IMR-90 (cell line): ENCODE results near the gene ARHGEF16. TPM values are rescaled to one million over a fixed set of nuclear protein-coding genes. Genes with fewer than 3 reads are reported as not detected.

Experiments
- ATAC-seq: fragments of 200-7000 bp; cut with Tn5 transposase; 2 replicates; pipeline ENCODE4 v1.9.1; 2020; ENCODE audit warnings: low read depth, mild to moderate bottlenecking, moderate library complexity
- BruUV-seq: library from RNA; stranded (reverse); fragments of 400-500 nt; replicated peaks from 2 replicates; lab custom pipeline; 2021; lab: Mats Ljungman, UMichigan
- CTCF ChIA-PET: fragments of 300-600 bp; formaldehyde crosslinking; extraction: SDS; loops from one replicate; lab custom pipeline; 2021; ENCODE audit warnings: antibody characterized with exemption; lab: Yijun Ruan, JAX
- POLR2A ChIA-PET: fragments of 300-600 bp; sonication (Branson Sonifier 250); formaldehyde crosslinking; loops from one replicate; lab custom pipeline; 2022; ENCODE audit warnings: antibody characterized with exemption; ENCODE audit not compliant: unreplicated experiment; lab: Charles Lee
- DNase-seq: peaks from one replicate; pipeline ENCODE4 v3.0.0; 2013
- H2AFZ ChIP-seq: replicated peaks from 2 replicates; pipeline ENCODE3; 2013; ENCODE audit warnings: low read length, mild to moderate bottlenecking; ENCODE audit not compliant: poor library complexity
- H2AK5ac ChIP-seq: 2 replicates; pipeline ENCODE4 v1.6.1; 2013; ENCODE audit warnings: low read depth, low read length, inconsistent platforms
- H2AK9ac ChIP-seq: replicated peaks from 2 replicates; pipeline ENCODE3; 2013; ENCODE audit warnings: mild to moderate bottlenecking, low read depth, low read length, moderate library complexity; ENCODE audit not compliant: poor library complexity
- H2BK120ac ChIP-seq: 2 replicates; pipeline ENCODE4 v1.6.1; 2013; ENCODE audit warnings: low read depth, low read length, inconsistent platforms
- H2BK15ac ChIP-seq: 3 replicates; pipeline ENCODE4 v1.6.1; 2013; ENCODE audit warnings: low read depth, low read length, inconsistent platforms
- H2BK20ac ChIP-seq: 2 replicates; pipeline ENCODE4 v1.6.1; 2013; ENCODE audit warnings: low read depth, mild to moderate bottlenecking, inconsistent platforms, low read length, moderate library complexity
- H2BK5ac ChIP-seq: 2 replicates; pipeline ENCODE4 v1.6.1; 2013; ENCODE audit warnings: mild to moderate bottlenecking, low read depth, low read length, inconsistent platforms; ENCODE audit not compliant: poor library complexity, severe bottlenecking
- H3K14ac ChIP-seq: replicated peaks from 2 replicates; pipeline ENCODE4 v1.6.1; 2013; ENCODE audit warnings: low read depth, low read length, inconsistent platforms
- H3K18ac ChIP-seq: 2 replicates; pipeline ENCODE4 v1.6.1; 2013; ENCODE audit warnings: low read depth, low read length, control low read depth
- H3K23ac ChIP-seq: 2 replicates; pipeline ENCODE4 v1.6.1; 2013; ENCODE audit warnings: low read depth, low read length, inconsistent platforms
- H3K27ac ChIP-seq: 2 replicates; pipeline ENCODE4 v1.5.1; 2013; ENCODE audit warnings: mild to moderate bottlenecking, control low read depth, low read length; ENCODE audit not compliant: insufficient read depth
- H3K27me3 ChIP-seq: 2 replicates; pipeline ENCODE4 v1.6.1; 2013; ENCODE audit warnings: low read length; ENCODE audit not compliant: control insufficient read depth, insufficient read depth
- H3K36me3 ChIP-seq: 2 replicates; pipeline ENCODE4 v1.6.1; 2013; ENCODE audit warnings: low read length, mixed read lengths; ENCODE audit not compliant: control insufficient read depth, insufficient read depth
- H3K4ac ChIP-seq: 2 replicates; pipeline ENCODE4 v1.6.1; 2013; ENCODE audit warnings: low read depth, low read length, inconsistent platforms
- H3K4me1 ChIP-seq: 2 replicates; pipeline ENCODE4 v1.6.1; 2013; ENCODE audit warnings: low read length, mixed read lengths; ENCODE audit not compliant: control insufficient read depth, insufficient read depth
- H3K4me2 ChIP-seq: 2 replicates; pipeline ENCODE4 v1.6.1; 2013; ENCODE audit warnings: low read depth, mild to moderate bottlenecking, control low read depth, low read length, moderate library complexity
- H3K4me3 ChIP-seq: 2 replicates; pipeline ENCODE4 v1.5.1; 2013; ENCODE audit warnings: low read depth, mild to moderate bottlenecking, control low read depth, low read length, moderate library complexity; ENCODE audit not compliant: insufficient read depth
- H3K56ac ChIP-seq: 2 replicates; pipeline ENCODE4 v1.6.1; 2013; ENCODE audit warnings: low read length, inconsistent platforms; ENCODE audit not compliant: insufficient read depth; ENCODE audit errors: extremely low read depth
- H3K79me1 ChIP-seq, 2 experiments: 2 replicates each; pipeline ENCODE4 v1.6.1; 2013; ENCODE audit warnings: low read length in 2 of 2, inconsistent platforms in 1 of 2, low read depth in 1 of 2
- H3K9ac ChIP-seq: 2 replicates; pipeline ENCODE4 v1.6.1; 2013; ENCODE audit warnings: low read depth, low read length, control low read depth
- H3K9me1 ChIP-seq: 2 replicates; pipeline ENCODE4 v1.6.1; 2013; ENCODE audit warnings: low read length, inconsistent platforms; ENCODE audit not compliant: insufficient read depth
- H3K9me3 ChIP-seq: 2 replicates; pipeline ENCODE4 v1.6.1; 2013; ENCODE audit warnings: low read length; ENCODE audit not compliant: control insufficient read depth, insufficient read depth
- H4K20me1 ChIP-seq: 2 replicates; pipeline ENCODE4 v1.6.1; 2013; ENCODE audit warnings: low read length, inconsistent platforms; ENCODE audit not compliant: insufficient read depth
- H4K5ac ChIP-seq: 2 replicates; pipeline ENCODE4 v1.6.1; 2013; ENCODE audit warnings: mild to moderate bottlenecking, low read depth, low read length, control low read depth
- H4K8ac ChIP-seq, 2 experiments: 2 replicates each; pipeline ENCODE4 v1.6.1; 2013; ENCODE audit warnings: low read depth in 2 of 2, low read length in 2 of 2, control low read depth in 1 of 2, inconsistent platforms in 1 of 2
- H4K91ac ChIP-seq: 2 replicates; pipeline ENCODE4 v1.6.1; 2013; ENCODE audit warnings: low read depth, low read length, inconsistent platforms; ENCODE audit not compliant: insufficient read depth
- BHLHE40 ChIP-seq: fragments of 150-350 bp; IDR thresholded peaks from 2 replicates; pipeline ENCODE4 v1.6.1; 2016; ENCODE audit warnings: mild to moderate bottlenecking, low read depth, low read length
- CEBPB ChIP-seq: IDR thresholded peaks from 2 replicates; pipeline ENCODE4 v1.6.1; 2012; ENCODE audit warnings: low read depth, low read length, improper control_type of control experiment
- CHD1 ChIP-seq: IDR thresholded peaks from 2 replicates; pipeline ENCODE4 v1.6.1; 2012; ENCODE audit warnings: low read depth, low read length, improper control_type of control experiment
- FOS ChIP-seq: fragments of 150-350 bp; IDR thresholded peaks from 2 replicates; pipeline ENCODE4 v1.6.1; 2016; ENCODE audit warnings: low read depth, low read length
- MAFK ChIP-seq: IDR thresholded peaks from 2 replicates; pipeline ENCODE4 v1.6.1; 2012; ENCODE audit warnings: low read depth, low read length, improper control_type of control experiment
- MAZ ChIP-seq: IDR thresholded peaks from 2 replicates; pipeline ENCODE4 v1.6.1; 2012; ENCODE audit warnings: low read depth, mild to moderate bottlenecking, low read length, improper control_type of control experiment, moderate library complexity, borderline replicate concordance
- MXI1 ChIP-seq: IDR thresholded peaks from 2 replicates; pipeline ENCODE4 v1.6.1; 2012; ENCODE audit warnings: low read depth, mild to moderate bottlenecking, low read length, moderate library complexity, borderline replicate concordance
- NFE2L2 ChIP-seq: fragments of 150-350 bp; IDR thresholded peaks from 2 replicates; pipeline ENCODE4 v1.6.1; 2016; ENCODE audit warnings: low read depth, mild to moderate bottlenecking, low read length
- POLR2A ChIP-seq: IDR thresholded peaks from 2 replicates; pipeline ENCODE4 v1.6.1; 2012; ENCODE audit warnings: mild to moderate bottlenecking, low read depth, low read length
- RAD21 ChIP-seq: IDR thresholded peaks from 2 replicates; pipeline ENCODE4 v1.6.1; 2012; ENCODE audit warnings: low read length, improper control_type of control experiment
- RFX5 ChIP-seq: IDR thresholded peaks from 2 replicates; pipeline ENCODE4 v1.8.0; 2012; ENCODE audit warnings: low read depth, mild to moderate bottlenecking, low read length, moderate library complexity
- SMC3 ChIP-seq: fragments of 150-350 bp; IDR thresholded peaks from 2 replicates; pipeline ENCODE4 v1.6.1; 2016; ENCODE audit warnings: low read depth, mild to moderate bottlenecking, antibody characterized with exemption, low read length, moderate library complexity
- WGBS, 2 experiments: methylation state at CpG; one replicate each; pipeline versions ENCODE4 v1.1.5 to v1.1.7; 2013; ENCODE audit warnings: missing lambda C conversion rate in 2 of 2; ENCODE audit not compliant: insufficient read length in 1 of 2; ENCODE audit errors: extremely low coverage in 2 of 2; 5-methylcytosine and 5-hydroxymethylcytosine counted together
- dilution Hi-C: fragments of 300-500 bp; cut with HindIII; formaldehyde crosslinking; loops from one replicate; pipeline ENCODE4 v1.14.3; 2018; ENCODE audit warnings: low sequenced_read_pairs; ENCODE audit not compliant: unreplicated experiment
- in situ Hi-C: fragments of 300-500 bp; cut with MboI; formaldehyde crosslinking; loops from 3 replicates; pipeline ENCODE4 v1.14.3; 2019; ENCODE audit warnings: low sequenced_read_pairs, inconsistent platforms, mixed read lengths
- intact Hi-C: fragments of 100-400 bp; cut with micrococcal nuclease; formaldehyde crosslinking; loops from 2 replicates; pipeline ENCODE4 v1.10.0; 2022
- polyA plus RNA-seq, 3 experiments: library from polyadenylated mRNA; depleted of rRNA; stranded (reverse); fragments of >200 nt; gene quantifications; 2 replicates each; pipeline ENCODE4 v1.2.3, GENCODE V29; 2012; ENCODE audit warnings: low replicate concordance in 1 of 3
- total RNA-seq: library from RNA; depleted of rRNA; stranded (reverse); fragments of >200 nt; gene quantifications from 2 replicates; pipeline ENCODE4 v1.2.3, GENCODE V29; 2012
- TF ChIP-seq, protein P1 (sequence below): fragments of 150-350 bp; IDR thresholded peaks from 2 replicates; pipeline ENCODE4 v1.6.1; 2016; ENCODE audit warnings: low read depth, mild to moderate bottlenecking, low read length, moderate library complexity, borderline replicate concordance
- TF ChIP-seq, protein P2 (sequence below): conservative IDR thresholded peaks from 2 replicates; pipeline ENCODE4 v1.5.1; 2012; ENCODE audit warnings: mild to moderate bottlenecking, low read depth, low read length, improper control_type of control experiment
- TF ChIP-seq, protein P3 (sequence below): fragments of 150-350 bp; IDR thresholded peaks from 2 replicates; pipeline ENCODE4 v1.6.1; 2017; ENCODE audit warnings: mild to moderate bottlenecking, antibody characterized with exemption, low read length, low read depth

ARHGEF16 gene
- total and polyA plus RNA-seq, 2 of the 4 experiments (the other 2 are of a cell fraction), result 0.18 to 0.39 TPM

DNA sequence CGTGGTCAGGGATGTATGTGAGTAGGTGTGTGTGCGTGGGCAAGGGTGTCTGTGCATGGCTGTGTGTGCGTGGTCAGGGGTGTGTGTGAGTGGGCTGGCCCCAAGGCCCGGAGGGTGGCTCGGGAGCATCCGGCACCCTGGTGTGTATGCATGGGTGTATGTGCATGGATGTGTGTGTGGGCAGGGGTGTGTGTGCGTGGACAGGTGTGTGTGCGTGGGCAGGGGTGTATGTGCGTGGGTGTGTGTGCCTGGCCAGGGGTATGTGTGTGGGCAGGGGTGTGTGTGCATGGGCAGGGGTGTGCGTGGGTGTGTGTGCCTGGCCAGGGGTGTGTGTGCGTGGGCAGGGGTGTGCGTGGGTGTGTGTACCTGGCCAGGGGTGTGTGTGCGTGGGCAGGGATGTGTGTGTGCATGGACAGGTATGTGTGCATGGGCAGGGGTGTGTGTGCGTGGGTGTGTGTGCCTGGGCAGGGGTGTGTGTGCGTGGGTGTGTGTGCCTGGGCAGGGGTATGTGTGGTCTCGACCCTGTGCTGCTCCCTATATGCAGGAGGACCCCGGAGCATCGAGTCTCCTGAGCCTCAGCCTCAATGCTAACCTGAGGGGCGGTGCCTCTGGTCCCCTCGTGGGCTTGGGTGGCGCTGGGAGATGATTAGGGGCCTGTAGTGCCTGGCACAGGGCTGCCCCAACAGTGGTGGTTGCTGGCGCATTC lies 16.3 kb downstream of the ARHGEF16 start:
- in situ Hi-C loops, result no loop called here
- TF ChIP-seq NFE2L2, result no peak
- TF ChIP-seq SMC3, result no peak
- TF ChIP-seq MAFK, result no peak
- TF ChIP-seq POLR2A, result no peak
- TF ChIP-seq, protein P1, sequence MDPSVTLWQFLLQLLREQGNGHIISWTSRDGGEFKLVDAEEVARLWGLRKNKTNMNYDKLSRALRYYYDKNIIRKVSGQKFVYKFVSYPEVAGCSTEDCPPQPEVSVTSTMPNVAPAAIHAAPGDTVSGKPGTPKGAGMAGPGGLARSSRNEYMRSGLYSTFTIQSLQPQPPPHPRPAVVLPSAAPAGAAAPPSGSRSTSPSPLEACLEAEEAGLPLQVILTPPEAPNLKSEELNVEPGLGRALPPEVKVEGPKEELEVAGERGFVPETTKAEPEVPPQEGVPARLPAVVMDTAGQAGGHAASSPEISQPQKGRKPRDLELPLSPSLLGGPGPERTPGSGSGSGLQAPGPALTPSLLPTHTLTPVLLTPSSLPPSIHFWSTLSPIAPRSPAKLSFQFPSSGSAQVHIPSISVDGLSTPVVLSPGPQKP, result no peak
- TF ChIP-seq BHLHE40, result no peak
- TF ChIP-seq CHD1, result no peak
- TF ChIP-seq CEBPB, result no peak
- no peak for TF ChIP-seq MAZ
- TF ChIP-seq, protein P2, sequence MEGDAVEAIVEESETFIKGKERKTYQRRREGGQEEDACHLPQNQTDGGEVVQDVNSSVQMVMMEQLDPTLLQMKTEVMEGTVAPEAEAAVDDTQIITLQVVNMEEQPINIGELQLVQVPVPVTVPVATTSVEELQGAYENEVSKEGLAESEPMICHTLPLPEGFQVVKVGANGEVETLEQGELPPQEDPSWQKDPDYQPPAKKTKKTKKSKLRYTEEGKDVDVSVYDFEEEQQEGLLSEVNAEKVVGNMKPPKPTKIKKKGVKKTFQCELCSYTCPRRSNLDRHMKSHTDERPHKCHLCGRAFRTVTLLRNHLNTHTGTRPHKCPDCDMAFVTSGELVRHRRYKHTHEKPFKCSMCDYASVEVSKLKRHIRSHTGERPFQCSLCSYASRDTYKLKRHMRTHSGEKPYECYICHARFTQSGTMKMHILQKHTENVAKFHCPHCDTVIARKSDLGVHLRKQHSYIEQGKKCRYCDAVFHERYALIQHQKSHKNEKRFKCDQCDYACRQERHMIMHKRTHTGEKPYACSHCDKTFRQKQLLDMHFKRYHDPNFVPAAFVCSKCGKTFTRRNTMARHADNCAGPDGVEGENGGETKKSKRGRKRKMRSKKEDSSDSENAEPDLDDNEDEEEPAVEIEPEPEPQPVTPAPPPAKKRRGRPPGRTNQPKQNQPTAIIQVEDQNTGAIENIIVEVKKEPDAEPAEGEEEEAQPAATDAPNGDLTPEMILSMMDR, result no peak
- TF ChIP-seq FOS, result no peak
- TF ChIP-seq RAD21, result no peak
- no peak for TF ChIP-seq RFX5
- TF ChIP-seq, protein P3, sequence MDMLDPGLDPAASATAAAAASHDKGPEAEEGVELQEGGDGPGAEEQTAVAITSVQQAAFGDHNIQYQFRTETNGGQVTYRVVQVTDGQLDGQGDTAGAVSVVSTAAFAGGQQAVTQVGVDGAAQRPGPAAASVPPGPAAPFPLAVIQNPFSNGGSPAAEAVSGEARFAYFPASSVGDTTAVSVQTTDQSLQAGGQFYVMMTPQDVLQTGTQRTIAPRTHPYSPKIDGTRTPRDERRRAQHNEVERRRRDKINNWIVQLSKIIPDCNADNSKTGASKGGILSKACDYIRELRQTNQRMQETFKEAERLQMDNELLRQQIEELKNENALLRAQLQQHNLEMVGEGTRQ, result no peak
- TF ChIP-seq MXI1, result no peak

More for the DNA sequence above, 16.3 kb downstream of the ARHGEF16 start:
- Histone ChIP-seq H3K9me3 (no peaks in the 10 kb centered on the region), H2BK120ac (0 out of 2 replicates have a peak overlapping the region, but pooled peaks have one; percentile 1), H3K4me2 (no peak overlapping the region), H2AFZ (peak overlapping the region; percentile 51), H3K9ac (no peak overlapping the region), H4K20me1 (no peaks in the 10 kb centered on the region; the same call in 1 of the 2 replicates), H3K9me1 (peaks cover 3% of the 10 kb centered on the region; the same call in 1 of the 2 replicates), H3K27me3 (peaks cover 1% of the 10 kb centered on the region), H3K56ac (no peak overlapping the region), H3K36me3 (no peaks in the 10 kb centered on the region), H2AK9ac (no peak overlapping the region), H3K4ac (no peak overlapping the region; the same call in 1 of the 2 replicates), H3K4me3 (no peak overlapping the region), H3K4me1 (peaks cover 11% of the 10 kb centered on the region), H2AK5ac (no peak overlapping the region; the same call in 1 of the 2 replicates), H3K14ac (no peak overlapping the region), H2BK20ac (no peak overlapping the region), H3K23ac (no peak overlapping the region), H2BK5ac (no peak overlapping the region), H3K18ac (no peak overlapping the region), H4K91ac (0 out of 2 replicates have a peak overlapping the region, but pooled peaks have one; percentile 21), H2BK15ac (no peak overlapping the region), H3K27ac (no peak overlapping the region), H4K5ac (no peak overlapping the region), H4K8ac (no peak overlapping the region), H3K79me1 (no peaks in the 10 kb centered on the region)
- ATAC-seq, result no peak
- ChIA-PET CTCF (interaction anchor here (1.0 to 2.4 kb wide), 2 partner anchors 12 to 18 kb away, joined by 3 to 12 read pairs; no protein-coding TSS in a partner anchor), POLR2A (no interaction called here)
- 100% methylated on average over 6 of the region's 22 CpGs; no CpG with 5 or more reads in 1 of the 2 experiments for WGBS, 2 experiments
- dilution Hi-C loops (no loop called here), intact Hi-C loops (no loop called here)
- no TSS peak for BruUV-seq
- DNase-seq, result no peak
